Nucleus accumbens (tissue), 56 donors: ENCODE results near the gene LRBA.

ENCODE experiments used
- DNase-seq, 56 donors: peaks; one replicate each; lab custom pipeline; 2025; lab: John Stamatoyannopoulos, UW

LRBA gene

DNA sequence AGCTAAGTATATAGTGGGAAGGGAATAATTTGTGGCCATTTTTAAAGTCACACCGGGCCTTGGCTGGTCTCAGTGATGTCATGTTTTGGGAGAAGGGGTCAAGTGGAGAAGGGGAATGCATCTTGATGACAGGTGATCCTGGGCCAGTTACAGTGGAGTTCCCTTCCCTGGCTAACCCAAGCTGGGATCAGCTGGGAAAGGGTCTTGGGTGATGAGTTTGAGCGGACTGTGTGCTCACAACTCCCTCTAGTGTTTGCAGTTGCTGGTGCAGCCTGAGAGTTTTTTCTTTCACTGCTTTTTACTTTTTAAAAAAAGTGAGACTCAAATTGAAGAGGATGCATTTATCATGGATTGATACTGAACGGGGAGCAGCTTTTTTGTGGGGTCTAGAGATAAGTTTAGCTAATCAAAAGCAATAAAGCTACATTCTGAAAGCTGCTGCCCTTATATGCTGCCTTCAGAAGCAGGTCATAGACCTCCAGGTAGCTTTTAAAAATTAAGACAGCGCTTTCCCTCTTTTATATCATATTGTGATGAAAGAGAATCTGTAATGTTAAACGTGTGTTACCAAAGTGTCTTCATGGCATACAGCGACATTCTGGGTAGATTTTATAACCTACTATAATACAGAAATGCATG is 772.1 kb downstream of the LRBA start:
- DNase-seq, result peak in 14 of 56 donors; percentile 2 to 59 (median 25)

- DNase-seq, result no peak
These were observed 775.1 kb downstream of the LRBA start for GRCh38 chr4:150240011-150240410.

GRCh38 chr4:150238591-150238990 is 776.5 kb downstream of the LRBA start:
- DNase-seq, result no peak

- no peak for DNase-seq
These were observed 777.8 kb downstream of the LRBA start for GRCh38 chr4:150237110-150237872.

DNA sequence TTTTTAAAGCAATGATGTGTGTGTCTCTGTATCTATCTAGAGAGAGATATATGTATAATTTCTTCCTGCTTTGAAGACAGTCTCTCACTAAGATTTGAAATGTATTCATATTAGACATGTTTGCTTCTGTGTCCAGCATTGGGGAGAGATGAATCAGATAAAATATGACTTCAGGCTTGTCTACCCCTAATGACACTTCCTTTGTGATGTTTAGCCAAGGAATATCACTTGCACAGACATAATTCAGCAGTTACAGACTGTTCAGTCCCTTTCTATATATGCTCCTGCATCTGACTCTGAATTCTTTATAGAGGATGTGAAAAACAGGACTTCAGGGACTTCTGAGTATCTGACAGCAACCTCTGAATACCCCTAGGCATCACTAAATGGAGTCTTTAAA is 778.5 kb downstream of the LRBA start:
- no peak for DNase-seq

- DNase-seq, result no peak
These were observed 779.2 kb downstream of the LRBA start for GRCh38 chr4:150235808-150236271.

DNA sequence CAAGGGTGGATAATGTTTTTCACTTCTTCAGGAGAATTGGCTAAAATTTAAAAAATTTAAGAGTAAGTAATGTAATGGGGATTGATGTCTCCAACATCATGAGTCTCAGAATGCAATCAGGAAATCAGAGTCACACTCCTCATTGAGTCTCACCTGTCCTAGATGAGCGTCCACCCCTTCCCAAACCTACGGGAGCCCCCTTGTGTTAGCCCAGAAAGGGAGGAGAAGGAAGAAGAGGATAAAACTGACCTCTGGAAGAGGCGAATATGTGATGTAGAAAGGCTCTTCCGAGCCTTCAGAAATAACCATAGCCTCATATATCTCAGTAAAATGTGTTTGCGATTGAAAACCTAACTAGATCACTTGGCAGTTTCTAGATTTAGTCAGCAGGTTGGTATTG is 779.8 kb downstream of the LRBA start:
- DNase-seq, result no peak

DNA sequence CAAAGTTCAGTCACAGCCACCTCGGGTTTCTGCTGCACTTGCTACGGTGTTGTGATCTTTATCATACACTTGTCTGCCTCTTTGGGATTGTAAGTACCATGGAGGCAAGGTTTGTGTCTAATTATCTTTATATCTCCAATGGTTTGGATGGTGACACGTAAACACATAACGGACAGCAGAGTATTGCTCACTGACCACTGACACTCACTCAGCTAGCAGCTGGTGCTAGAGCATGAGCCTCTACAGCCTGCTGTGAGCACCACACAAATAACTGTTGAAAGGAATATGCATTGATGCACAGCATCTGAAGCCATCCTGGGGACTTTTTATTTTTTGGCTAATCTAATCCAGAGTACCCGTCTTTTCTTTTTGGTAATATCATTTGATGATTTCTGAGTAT is 780.8 kb downstream of the LRBA start:
- DNase-seq, result no peak

DNA sequence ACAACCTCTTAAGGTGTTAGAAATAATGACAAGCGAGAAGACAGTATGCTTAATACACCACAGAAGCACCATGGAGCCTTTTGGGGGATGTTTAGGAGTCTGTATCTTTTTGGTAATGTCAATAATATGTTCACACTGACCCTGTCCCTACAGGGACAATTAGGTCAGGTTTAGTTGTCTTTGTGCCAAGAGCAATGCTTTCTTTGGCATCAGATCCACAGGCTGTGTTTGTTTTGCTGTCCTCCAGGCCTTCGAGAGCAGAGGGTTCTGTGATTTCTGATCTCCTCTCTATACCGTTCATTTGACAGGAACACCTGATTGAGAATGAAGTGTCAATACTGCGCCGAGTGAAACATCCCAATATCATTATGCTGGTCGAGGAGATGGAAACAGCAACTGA is 783.1 kb downstream of the LRBA start:
- no peak for DNase-seq

DNA sequence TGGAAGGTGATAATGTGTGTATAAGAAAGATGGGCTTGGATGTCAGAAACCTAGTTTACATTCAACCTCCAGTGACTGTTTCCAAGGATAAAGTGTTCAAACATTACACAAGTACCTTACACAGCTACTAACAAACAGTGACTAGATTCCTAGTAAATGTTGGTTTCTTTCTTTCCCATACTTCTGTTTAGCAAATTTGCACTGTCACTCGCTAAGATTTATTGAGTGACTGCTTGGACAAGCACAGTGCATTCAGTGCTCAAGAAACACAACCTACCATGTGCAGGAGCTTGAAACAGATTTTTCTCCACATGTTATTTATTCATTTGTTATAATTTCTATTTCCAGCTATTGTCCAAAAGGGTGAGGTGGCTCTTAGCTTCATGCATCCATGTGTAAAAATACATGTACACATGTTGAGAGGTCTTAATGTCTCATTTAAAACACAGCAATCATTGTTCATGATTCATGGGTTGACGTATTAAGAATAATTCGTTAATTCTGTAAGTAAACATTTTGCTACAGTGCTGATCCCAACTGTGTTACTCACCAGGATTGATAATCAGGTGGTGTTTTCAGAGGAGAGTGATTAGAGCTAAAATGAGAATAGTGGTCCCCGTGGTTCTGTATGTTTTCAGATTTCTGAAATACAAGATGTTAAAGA is 783.8 kb downstream of the LRBA start:
- DNase-seq, result no peak

- DNase-seq, result no peak
These were observed 784.5 kb downstream of the LRBA start for GRCh38 chr4:150230561-150230960.

DNA sequence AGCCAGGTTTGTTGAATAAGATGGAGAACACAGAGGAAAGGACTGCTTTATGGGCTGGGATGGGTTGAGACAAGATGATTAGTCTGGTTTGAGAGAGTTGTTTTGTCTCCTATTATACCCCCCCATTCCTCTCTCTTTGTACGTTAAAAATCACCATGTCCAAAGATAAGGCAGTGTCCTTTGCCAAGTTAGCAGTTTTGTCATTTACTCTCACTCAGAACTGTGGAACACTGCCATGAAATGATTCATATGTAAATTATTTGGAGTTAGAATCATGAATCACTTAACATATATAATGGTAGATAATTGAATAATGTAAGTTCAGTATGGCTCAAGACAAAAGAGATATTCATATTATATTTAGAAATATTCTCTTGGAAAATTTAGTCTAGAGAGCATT is 785.6 kb downstream of the LRBA start:
- DNase-seq, result no peak

DNA sequence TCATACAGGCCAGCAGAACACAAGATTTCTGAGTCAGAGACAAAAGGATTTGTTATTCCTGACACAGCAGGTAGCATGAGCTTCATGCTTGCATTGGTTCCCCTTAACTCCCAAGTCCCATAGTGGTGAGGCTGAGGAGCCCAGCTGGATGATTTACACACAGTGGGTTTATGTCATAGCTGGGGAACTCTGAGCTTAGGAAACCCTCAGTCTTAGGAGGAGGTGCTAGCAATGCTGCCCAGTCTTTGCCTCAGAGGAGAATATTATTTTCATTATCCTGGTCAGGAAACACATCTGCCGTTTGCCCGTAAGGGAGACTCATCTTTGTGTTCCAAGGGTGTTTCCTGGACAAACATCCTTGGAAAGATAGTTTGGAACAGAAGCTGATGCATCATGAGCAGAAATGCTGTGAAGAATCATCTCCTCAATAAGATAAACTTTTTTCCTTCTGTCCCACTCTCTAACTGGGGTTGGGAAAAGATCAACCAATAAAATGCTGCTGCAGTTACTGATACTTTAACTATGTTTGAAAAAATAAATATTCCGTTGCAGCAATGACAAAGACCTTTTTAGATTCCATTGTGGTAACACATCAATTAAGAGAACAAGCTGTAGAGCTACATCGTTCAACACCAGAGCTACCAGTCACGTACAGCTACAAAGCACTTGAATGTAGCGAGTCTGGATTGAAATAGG is 790.0 kb downstream of the LRBA start:
- DNase-seq, result no peak

GRCh38 chr4:150219841-150220240 is 795.2 kb downstream of the LRBA start:
- DNase-seq, result no peak

DNA sequence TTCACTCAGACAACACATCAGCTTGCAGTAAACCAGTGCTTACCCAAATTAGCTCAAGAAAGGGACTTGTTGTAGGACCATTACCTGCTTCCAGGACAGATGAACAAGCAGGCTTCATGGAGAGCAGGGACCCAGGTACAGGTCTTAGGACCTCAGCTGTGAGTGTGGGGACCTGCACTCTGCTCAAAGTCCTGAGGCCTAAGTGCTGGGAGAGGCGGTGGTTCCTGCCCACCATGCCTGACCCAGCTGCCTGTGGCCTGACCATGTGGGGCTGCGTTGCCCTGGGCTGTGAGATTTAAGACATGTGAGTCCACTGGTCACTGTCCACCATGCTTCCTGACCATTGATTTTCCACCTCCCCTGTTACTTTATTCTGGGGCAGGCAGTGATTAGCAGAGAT is 796.6 kb downstream of the LRBA start:
- no peak for DNase-seq

- peak in 16 of 56 donors; percentile 4 to 56 (median 18) for DNase-seq
These were observed 797.3 kb downstream of the LRBA start for GRCh38 chr4:150217808-150218207.

DNA sequence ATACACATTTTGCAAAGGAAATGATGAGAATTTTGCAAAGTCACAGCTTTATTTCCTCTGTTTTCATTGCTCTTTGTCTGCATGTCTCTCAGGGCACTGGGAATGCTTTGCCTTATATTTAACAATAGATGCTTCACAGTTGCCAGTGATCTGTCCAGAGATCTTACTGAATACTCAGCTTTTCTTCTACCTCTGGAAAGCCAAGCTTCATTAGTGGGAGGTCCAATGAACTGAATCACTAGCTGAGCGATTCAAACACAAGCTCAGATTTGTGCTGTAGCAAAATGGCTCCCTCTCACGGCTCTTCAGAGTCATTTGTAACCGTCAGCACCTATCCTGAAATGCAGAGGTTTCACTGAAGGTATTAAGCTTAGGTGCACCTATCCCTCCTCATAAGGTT is 797.9 kb downstream of the LRBA start:
- DNase-seq, result peak in 33 of 56 donors; percentile 9 to 78 (median 20)

GRCh38 chr4:150216726-150217125 is 798.4 kb downstream of the LRBA start:
- DNase-seq, result peak in 44 of 56 donors; percentile 3 to 75 (median 34)

GRCh38 chr4:150215601-150216000 is 799.5 kb downstream of the LRBA start:
- DNase-seq, result no peak
